HepG2 (cell line): Measurements from ENCODE around the gene CDC27. TPM values are rescaled to one million over a fixed set of nuclear protein-coding genes. Genes with fewer than 3 reads are reported as not detected.

Experiments used
- ATAC-seq: fragments of 200-7000 bp; cut with Tn5 transposase; 3 replicates; pipeline ENCODE4 v1.9.1; 2020; ENCODE audit warnings: mild to moderate bottlenecking, moderate library complexity
- BruUV-seq: library from RNA; stranded (reverse); fragments of 400-500 nt; replicated peaks from 2 replicates; lab custom pipeline; 2021; lab: Mats Ljungman, UMichigan
- CTCF ChIA-PET: fragments of 300-600 bp; formaldehyde crosslinking; extraction: SDS; loops from one replicate; lab custom pipeline; 2021; ENCODE audit warnings: low total read pairs, inconsistent platforms, low intra/inter-chr PET ratio; lab: Yijun Ruan, JAX
- POLR2A ChIA-PET: fragments of 350-600 bp; sonication (Branson Sonifier 250); formaldehyde crosslinking; loops from one replicate; lab custom pipeline; 2020; ENCODE audit warnings: antibody characterized with exemption, inconsistent platforms; lab: Yijun Ruan, JAX
- DNase-seq: peaks from one replicate; pipeline ENCODE4 v3.0.0-alpha.2; 2015; ENCODE audit warnings: low spot score
- FAIRE-seq: peaks from 3 replicates; lab custom pipeline; 2011; peaks lifted over from hg19 to GRCh38; lab: Jason Lieb, UNC
- H2AFZ ChIP-seq: one replicate; pipeline ENCODE4 v1.6.1; 2011; ENCODE audit warnings: low read length, inconsistent platforms
- H3K27ac ChIP-seq: fragments of 300-600 bp; 3 replicates; pipeline ENCODE4 v1.8.0; 2011; ENCODE audit warnings: mixed run types, mild to moderate bottlenecking, mixed read lengths, low read length, inconsistent platforms; ENCODE audit not compliant: insufficient read depth; ENCODE audit errors: extremely low read length
- H3K27me3 ChIP-seq, 2 experiments: fragments of 200-600 bp in 1 of 2; 2 replicates in 1 of 2; 3 replicates in 1 of 2; pipeline versions ENCODE4 v1.6.0 to v1.8.0; 2011; ENCODE audit warnings: low read length in 2 of 2, mild to moderate bottlenecking in 2 of 2, moderate library complexity in 2 of 2, inconsistent platforms in 1 of 2; ENCODE audit not compliant: insufficient read depth in 2 of 2, control insufficient read depth in 1 of 2
- H3K36me3 ChIP-seq, 2 experiments: fragments of 200-600 bp in 1 of 2; replicated peaks in 1 of 2; 2 replicates in 1 of 2; 3 replicates in 1 of 2; pipeline versions ENCODE4 v1.5.1 to v1.8.0; 2011; ENCODE audit warnings: low read length in 2 of 2, inconsistent platforms in 1 of 2; ENCODE audit not compliant: insufficient read depth in 2 of 2, control insufficient read depth in 1 of 2
- H3K4me1 ChIP-seq: 2 replicates; pipeline ENCODE4 v1.5.1; 2012; ENCODE audit warnings: low read length, inconsistent platforms; ENCODE audit not compliant: insufficient read depth
- H3K4me2 ChIP-seq: 2 replicates; pipeline ENCODE4 v1.6.0; 2011; ENCODE audit warnings: low read depth, low read length, inconsistent platforms
- H3K4me3 ChIP-seq, 3 experiments: fragments of 200-600 bp in 1 of 3; sonication (generic), shearing (Covaris generic) in 1 of 3; replicated peaks in 1 of 3; 2 replicates each; pipeline ENCODE4 v1.5.1; 2011 to 2016; ENCODE audit warnings: low read length in 3 of 3, inconsistent platforms in 2 of 3, low read depth in 2 of 3, mild to moderate bottlenecking in 2 of 3, control low read depth in 1 of 3, mixed read lengths in 1 of 3; ENCODE audit not compliant: insufficient read depth in 1 of 3
- H3K79me2 ChIP-seq: one replicate; pipeline ENCODE4 v1.6.1; 2011; ENCODE audit warnings: low read length, inconsistent platforms; ENCODE audit not compliant: insufficient read depth
- H3K9ac ChIP-seq: 2 replicates; pipeline ENCODE4 v1.6.0; 2011; ENCODE audit warnings: mild to moderate bottlenecking, low read depth, low read length, inconsistent platforms; ENCODE audit not compliant: insufficient read depth
- H3K9me3 ChIP-seq: 2 replicates; pipeline ENCODE4 v1.5.1; 2012; ENCODE audit warnings: mild to moderate bottlenecking, low read length
- H4K20me1 ChIP-seq: 2 replicates; pipeline ENCODE4 v1.6.0; 2011; ENCODE audit warnings: inconsistent platforms, mild to moderate bottlenecking, low read length, moderate library complexity; ENCODE audit not compliant: insufficient read depth
- BRF2 ChIP-seq: sonication (generic); formaldehyde crosslinking; IDR thresholded peaks from 2 replicates; pipeline ENCODE4 v1.8.1; 2022; ENCODE audit warnings: mild to moderate bottlenecking, missing genetic modification reagents
- CHD4 ChIP-seq: fragments of 200-600 bp; sonication (generic); IDR thresholded peaks from 2 replicates; pipeline ENCODE4 v1.7.0; 2017; ENCODE audit warnings: mild to moderate bottlenecking, low read length, borderline replicate concordance
- CREM ChIP-seq, 2 experiments: sonication (generic) in 1 of 2; formaldehyde crosslinking in 1 of 2; IDR thresholded peaks; 2 replicates each; pipeline versions ENCODE4 v1.4.0 to v1.6.1; 2016 to 2020; ENCODE audit warnings: antibody characterized with exemption in 1 of 2, mild to moderate bottlenecking in 1 of 2, missing genetic modification reagents in 1 of 2
- E2F1 ChIP-seq: sonication (generic); formaldehyde crosslinking; IDR thresholded peaks from 2 replicates; pipeline ENCODE4 v1.5.0; 2020; ENCODE audit warnings: missing genetic modification reagents
- KDM1A ChIP-seq: IDR thresholded peaks from 2 replicates; pipeline ENCODE4 v1.6.1; 2016; ENCODE audit warnings: missing compliant biosample characterization
- KDM2A ChIP-seq: sonication (generic); formaldehyde crosslinking; IDR thresholded peaks from 2 replicates; pipeline ENCODE4 v1.4.0; 2020; ENCODE audit warnings: low read depth, missing genetic modification reagents, borderline replicate concordance
- PRDM4 ChIP-seq: sonication (generic); formaldehyde crosslinking; IDR thresholded peaks from 2 replicates; pipeline ENCODE4 v1.9.0; 2021; ENCODE audit warnings: missing genetic modification reagents, borderline replicate concordance
- SALL1 ChIP-seq: sonication (generic); formaldehyde crosslinking; IDR thresholded peaks from 2 replicates; pipeline ENCODE4 v1.8.0; 2022; ENCODE audit warnings: mild to moderate bottlenecking, missing genetic modification reagents
- SRF ChIP-seq: IDR thresholded peaks from 2 replicates; pipeline ENCODE4 v1.6.1; 2011; ENCODE audit warnings: mild to moderate bottlenecking, low read depth, low read length, moderate library complexity
- ZNF235 ChIP-seq: sonication (generic); formaldehyde crosslinking; IDR thresholded peaks from 2 replicates; pipeline ENCODE4 v1.8.1; 2023; ENCODE audit warnings: mild to moderate bottlenecking, missing genetic modification reagents, borderline replicate concordance
- ZNF354B ChIP-seq: sonication (generic); formaldehyde crosslinking; IDR thresholded peaks from 2 replicates; pipeline ENCODE4 v1.8.0; 2022; ENCODE audit warnings: mild to moderate bottlenecking, missing genetic modification reagents
- ZNF484 ChIP-seq: sonication (generic); formaldehyde crosslinking; IDR thresholded peaks from 2 replicates; pipeline ENCODE4 v1.5.1; 2020; ENCODE audit warnings: mild to moderate bottlenecking, low read depth, missing genetic modification reagents, borderline replicate concordance
- ZNF614 ChIP-seq: IDR thresholded peaks from 2 replicates; pipeline ENCODE4 v1.6.1; 2018; ENCODE audit warnings: missing biosample characterization, missing genetic modification reagents, inconsistent platforms, borderline replicate concordance
- ZNF615 ChIP-seq: sonication (generic); formaldehyde crosslinking; IDR thresholded peaks from 2 replicates; pipeline ENCODE4 v1.5.0; 2020; ENCODE audit warnings: mild to moderate bottlenecking, missing genetic modification reagents, borderline replicate concordance
- WGBS: methylation state at CpG from one replicate; pipeline ENCODE4 v1.1.6; 2017; ENCODE audit warnings: low lambda C conversion rate; 5-methylcytosine and 5-hydroxymethylcytosine counted together
- in situ Hi-C: cut with HindIII; loops from 2 replicates; pipeline ENCODE4 v1.10.0; 2017; ENCODE audit warnings: low pct_unique_long_range_greater_than_20kb; ENCODE audit not compliant: extremely low pct_ligation_motif_present
- intact Hi-C: fragments of 100-400 bp; cut with micrococcal nuclease; formaldehyde crosslinking; loops from one replicate; pipeline ENCODE4 v1.10.0; 2022; ENCODE audit not compliant: unreplicated experiment
- polyA plus RNA-seq, 8 experiments: library from polyadenylated mRNA; depleted of rRNA in 3 of 8; stranded (reverse) in 7 of 8; unstranded in 1 of 8; fragments of >200 nt; fragmentation: Illumina TruSeq in 4 of 8; extraction: Trizol in 4 of 8; gene quantifications; 2 replicates each; pipeline versions ENCODE4 v1.2.1 to v1.2.3, GENCODE V29; 2011 to 2016; ENCODE audit warnings: low read depth in 4 of 8, missing spikeins in 1 of 8, mixed read lengths in 1 of 8; ENCODE audit not compliant: insufficient read depth in 1 of 8
- total RNA-seq, 5 experiments: library from RNA; depleted of rRNA; stranded (reverse); fragments of >200 nt; fragmentation: Illumina TruSeq; extraction: Trizol; gene quantifications; 2 replicates each; pipeline ENCODE4 v1.2.3, GENCODE V29; 2016; ENCODE audit warnings: low read depth in 1 of 5

CDC27 gene
- total and polyA plus RNA-seq, 2 of the 13 experiments (the other 11 are each of a cell fraction or from before 2014, with no cell fraction given): 80.7 to 102 TPM

GRCh38 chr17:47238321-47239010, 49.4 kb upstream of the CDC27 start:
- no peak for FAIRE-seq
- no peaks in the 10 kb centered on the region for H3K79me2 ChIP-seq
- no peaks in the 10 kb centered on the region for H3K9me3 ChIP-seq
- 68% methylated on average over 14 of the region's 29 CpGs for WGBS
- no peak for TF ChIP-seq PRDM4 (CRISPR knock-in tag)
- no peak for TF ChIP-seq ZNF614 (CRISPR knock-in tag)
- no peak for TF ChIP-seq ZNF235 (CRISPR knock-in tag)
- no peak for TF ChIP-seq ZNF615 (CRISPR knock-in tag)
- TF ChIP-seq SRF: no peak
- TF ChIP-seq KDM2A: no peak
- TF ChIP-seq CREM (IDR thresholded peaks at IDR 0.05): no peak
- no peak for TF ChIP-seq CREM (CRISPR knock-in tag; IDR thresholded peaks at IDR 0.05)
- TF ChIP-seq BRF2: no peak
- TF ChIP-seq CHD4: no peak
- TF ChIP-seq ZNF354B (CRISPR knock-in tag): no peak
- TF ChIP-seq KDM1A (CRISPR knock-in tag): no peak
- no peak for TF ChIP-seq ZNF484 (CRISPR knock-in tag)
- TF ChIP-seq E2F1: no peak
- TF ChIP-seq SALL1 (CRISPR knock-in tag): no peak
- TF ChIP-seq, all 625 proteins: peak for 0
- POLR2A ChIA-PET: no interaction called here
- no peak overlapping the region for H3K27ac ChIP-seq
- H3K4me3 ChIP-seq: no peak overlapping the region
- no peak overlapping the region for H3K9ac ChIP-seq
- H3K36me3 ChIP-seq: no peaks in the 10 kb centered on the region
- H4K20me1 ChIP-seq: no peaks in the 10 kb centered on the region
- ATAC-seq (no peak; the same call in 2 of the 3 replicates), DNase-seq (no peak)
- intact Hi-C loops: no loop called here
- no peaks in the 10 kb centered on the region for H3K4me1 ChIP-seq
- no peak overlapping the region for H2AFZ ChIP-seq
- no peak overlapping the region for H3K4me2 ChIP-seq
- CTCF ChIA-PET: no interaction called here
- H3K27me3 ChIP-seq: no peaks in the 10 kb centered on the region; a peak in 1 of 5 replicates
- BruUV-seq: no TSS peak
- in situ Hi-C loops: no loop called here
